HUDEP-2 (cell line): ENCODE results near the gene FBXO44.

Experiments
- DNase-seq, 76 experiments: peaks; one replicate each; lab custom pipeline; 2025; ENCODE audit not compliant: unreplicated experiment in 76 of 76; lab: John Stamatoyannopoulos, UW

Gene FBXO44

DNA sequence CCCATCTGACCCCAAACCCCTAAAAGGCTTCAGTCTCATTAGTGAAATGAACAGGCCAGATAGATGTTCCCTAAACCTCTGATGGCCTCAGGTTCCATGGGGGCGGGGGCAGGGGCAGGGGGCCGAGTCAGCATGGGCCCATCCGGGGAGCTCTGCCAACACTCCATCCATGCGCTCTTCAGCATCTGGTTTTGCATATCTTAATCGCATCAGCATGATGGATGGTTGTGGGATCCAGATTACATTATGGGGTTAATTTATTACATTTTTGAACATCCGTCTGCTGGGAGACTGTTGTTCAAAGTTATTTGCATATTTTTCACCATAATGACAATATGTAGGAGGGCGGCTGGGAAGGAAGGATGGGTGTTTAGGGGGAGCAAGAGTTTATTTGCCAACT is 29.4 kb downstream of the FBXO44 start:
- no peak for DNase-seq

- peak in 1 of 76 experiments; percentile 16 for DNase-seq
Observed at GRCh38 chr1:11685210-11685752, 30.6 kb downstream of the FBXO44 start.

DNA sequence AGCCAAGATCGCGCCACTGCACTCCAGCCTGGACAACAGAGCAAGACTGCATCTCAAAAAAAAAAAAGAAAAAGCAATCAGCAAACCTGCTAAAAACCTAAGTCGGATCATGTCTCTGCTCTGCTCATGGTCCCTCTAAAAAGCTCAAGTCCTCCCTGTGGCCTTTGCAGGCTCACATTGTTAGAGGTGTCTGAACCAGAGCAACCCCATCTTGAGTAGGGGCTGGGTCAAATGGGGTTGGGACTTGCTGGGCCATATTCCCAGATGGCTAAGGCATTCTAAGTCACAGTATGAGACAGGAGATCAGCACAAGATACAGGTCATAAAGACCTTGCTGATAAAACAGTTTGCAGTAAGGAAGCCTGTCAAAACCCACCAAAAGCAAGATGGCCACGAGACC is 33.8 kb downstream of the FBXO44 start:
- no peak for DNase-seq

- DNase-seq: no peak
Observed at GRCh38 chr1:11690397-11691301, 36.0 kb downstream of the FBXO44 start.

- no peak for DNase-seq
Observed at GRCh38 chr1:11691302-11691914, 36.7 kb downstream of the FBXO44 start, which contains the start of gene DRAXIN. TSS of gene DRAXIN (plus strand) at chr1:11691710. CDS start at chr1:11706259, 14,549 bp downstream.

- DNase-seq: no peak
Observed at GRCh38 chr1:11691928-11692711, 37.4 kb downstream of the FBXO44 start.

GRCh38 chr1:11693024-11693590 is 38.4 kb downstream of the FBXO44 start:
- peak in 59 of 76 experiments; percentile 10 to 80 (median 40) for DNase-seq

GRCh38 chr1:11693917-11694316 is 39.2 kb downstream of the FBXO44 start:
- no peak for DNase-seq

GRCh38 chr1:11695861-11696260 is 41.2 kb downstream of the FBXO44 start:
- no peak for DNase-seq

DNA sequence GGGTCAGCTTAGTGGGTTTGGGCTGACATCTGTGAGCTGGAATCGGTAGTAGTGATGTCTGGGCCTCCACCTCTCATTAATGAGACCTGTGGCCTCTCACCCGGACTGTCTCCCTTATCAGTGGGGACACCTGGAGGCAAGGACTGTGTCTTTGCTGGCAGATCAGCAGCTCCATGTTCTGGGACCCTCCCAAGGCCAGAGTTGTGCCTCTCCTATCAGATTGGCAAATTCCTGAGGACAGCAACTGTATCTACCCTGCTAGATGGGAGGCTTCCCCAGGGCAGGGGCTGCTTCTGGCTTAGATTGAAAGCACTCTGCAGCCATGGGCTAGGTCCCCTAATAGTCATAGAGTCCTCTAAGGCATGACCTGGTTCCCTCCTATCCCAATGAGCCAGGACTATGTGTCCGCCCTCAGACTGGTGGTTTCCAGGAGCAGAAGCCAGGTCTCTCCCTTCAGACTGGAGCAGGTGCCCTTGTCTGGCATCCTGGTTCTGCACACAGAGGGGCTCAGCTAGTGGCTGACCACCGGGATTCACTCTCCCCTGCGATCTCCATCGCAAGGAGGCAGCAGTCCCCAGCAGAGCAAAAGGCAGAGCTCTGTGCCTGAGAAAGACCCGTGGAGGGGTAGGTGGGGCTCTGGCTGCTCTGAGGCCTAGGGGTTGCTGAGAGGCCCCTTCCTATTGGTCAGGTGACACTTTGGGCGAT is 42.7 kb downstream of the FBXO44 start:
- DNase-seq: peak in 51 of 76 experiments; percentile 3 to 73 (median 35)

DNA sequence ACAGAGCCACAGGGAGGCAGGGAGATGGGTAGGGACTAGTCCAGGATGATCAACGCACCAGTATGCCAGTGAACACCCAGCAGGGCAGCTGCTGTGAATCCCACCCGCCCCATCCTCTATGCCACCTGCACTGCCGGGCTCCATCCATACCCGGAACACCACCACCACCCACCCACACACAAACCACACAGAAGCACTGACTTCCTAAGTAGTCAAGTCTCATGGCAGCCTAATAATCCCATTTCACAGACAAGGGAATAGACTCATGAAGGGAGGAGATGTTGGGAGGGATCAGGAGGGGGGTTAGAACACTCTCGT is 43.2 kb downstream of the FBXO44 start:
- DNase-seq: no peak

- DNase-seq: no peak
Observed at GRCh38 chr1:11700601-11701467, 46.2 kb downstream of the FBXO44 start.

DNA sequence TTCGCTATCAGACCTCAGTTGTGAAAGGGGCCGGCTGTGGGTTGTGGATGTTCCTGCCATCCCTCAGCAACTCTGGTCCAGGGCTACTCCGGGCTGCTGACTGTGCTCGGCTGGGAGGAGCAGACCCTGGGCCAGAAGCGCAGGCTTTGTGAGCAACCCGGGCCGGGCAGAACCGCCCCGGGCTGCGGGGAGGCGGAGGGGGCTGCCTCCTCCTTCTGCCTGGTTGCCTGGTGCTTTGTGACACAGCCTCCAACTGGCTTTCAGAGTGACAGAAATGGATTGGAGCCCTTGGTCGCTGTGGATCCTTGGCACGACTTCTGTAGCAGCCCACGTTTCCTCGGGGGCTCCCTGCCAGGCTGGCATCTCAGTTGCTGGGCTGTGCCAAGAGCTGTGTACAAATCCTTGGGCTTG is 46.9 kb downstream of the FBXO44 start:
- no peak for DNase-seq

DNA sequence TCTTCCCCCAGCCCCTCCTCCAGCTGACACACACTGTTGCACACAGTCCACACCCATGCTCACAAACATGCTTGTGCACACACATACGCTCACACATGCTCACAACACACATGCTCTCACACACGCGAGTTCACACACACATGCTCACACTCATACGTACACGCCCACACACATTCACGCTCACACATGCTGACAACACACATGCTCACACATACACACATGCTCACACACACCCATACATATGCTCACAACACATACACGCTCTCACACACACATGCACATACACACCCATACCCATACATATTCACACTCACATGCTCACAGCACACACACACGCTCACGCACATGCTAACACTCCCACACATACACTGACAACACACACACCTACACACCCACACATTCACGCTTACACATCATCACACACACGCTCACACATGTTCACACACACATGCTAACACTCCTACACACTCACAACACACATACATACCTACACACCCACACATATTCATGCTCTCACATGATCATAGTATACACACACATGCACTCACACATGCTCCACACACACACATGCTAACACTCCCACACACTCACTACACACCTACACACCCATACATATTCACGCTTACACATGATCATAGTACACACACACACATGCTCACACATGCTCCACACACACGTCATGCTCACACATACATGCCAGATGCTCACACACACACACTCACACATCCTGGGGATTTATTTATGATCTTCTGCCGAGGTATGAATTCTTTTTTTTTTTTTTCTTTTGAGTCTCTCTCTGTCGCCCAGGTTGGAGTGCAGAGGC is 47.5 kb downstream of the FBXO44 start:
- no peak for DNase-seq

- DNase-seq: no peak
Observed at GRCh38 chr1:11703357-11704193, 48.9 kb downstream of the FBXO44 start.

GRCh38 chr1:11704194-11704529 is 49.5 kb downstream of the FBXO44 start:
- no peak for DNase-seq

- no peak for DNase-seq
Observed at GRCh38 chr1:11704691-11705475, 50.2 kb downstream of the FBXO44 start.
